ENCODE data around the gene ANXA11. TPM values are rescaled to one million over a fixed set of nuclear protein-coding genes. Genes with fewer than 3 reads are reported as not detected.

The ANXA11 gene
- polyA plus RNA-seq, 2 of the 4 experiments (the other 2 are of a cell fraction): 92.6 to 119 TPM

DNA sequence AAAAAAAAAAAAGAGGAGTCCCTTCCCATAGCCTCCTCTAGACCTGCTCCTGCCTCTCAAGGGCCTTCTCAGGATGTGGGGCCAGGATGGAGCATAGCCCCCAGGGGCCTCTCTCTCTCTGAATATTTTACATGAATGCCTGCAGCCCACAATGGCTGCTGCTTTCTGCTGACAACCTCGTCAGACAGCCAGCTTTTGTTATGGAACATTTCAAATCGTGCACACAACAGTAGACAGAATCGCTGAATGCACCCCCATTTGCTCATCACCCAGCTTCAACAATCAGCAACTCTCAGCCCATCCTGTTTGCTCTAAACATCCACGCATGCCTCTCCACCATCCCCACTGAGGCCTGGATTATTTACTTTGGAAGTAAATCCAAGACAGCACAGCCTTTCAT lies 67.4 kb downstream of the ANXA11 start:
- 0 out of 3 replicates have a peak, but pooled peaks cover 7% of the 10 kb centered on the region for H3K4me1 ChIP-seq
- no peak overlapping the region for H3K4me2 ChIP-seq
- no peak for TF ChIP-seq MAZ (IDR thresholded peaks at IDR 0.05; ENCODE audit: borderline replicate concordance, low read depth, low read length)
- no peak for TF ChIP-seq BCL3 (IDR thresholded peaks at IDR 0.05)
- TF ChIP-seq POLR2AphosphoS2 (conservative IDR thresholded peaks at IDR 0.05; ENCODE audit: low read length): no peak
- TF ChIP-seq CHD2 (IDR thresholded peaks at IDR 0.05; ENCODE audit: low read length, partially characterized antibody): no peak
- TF ChIP-seq, protein P1, sequence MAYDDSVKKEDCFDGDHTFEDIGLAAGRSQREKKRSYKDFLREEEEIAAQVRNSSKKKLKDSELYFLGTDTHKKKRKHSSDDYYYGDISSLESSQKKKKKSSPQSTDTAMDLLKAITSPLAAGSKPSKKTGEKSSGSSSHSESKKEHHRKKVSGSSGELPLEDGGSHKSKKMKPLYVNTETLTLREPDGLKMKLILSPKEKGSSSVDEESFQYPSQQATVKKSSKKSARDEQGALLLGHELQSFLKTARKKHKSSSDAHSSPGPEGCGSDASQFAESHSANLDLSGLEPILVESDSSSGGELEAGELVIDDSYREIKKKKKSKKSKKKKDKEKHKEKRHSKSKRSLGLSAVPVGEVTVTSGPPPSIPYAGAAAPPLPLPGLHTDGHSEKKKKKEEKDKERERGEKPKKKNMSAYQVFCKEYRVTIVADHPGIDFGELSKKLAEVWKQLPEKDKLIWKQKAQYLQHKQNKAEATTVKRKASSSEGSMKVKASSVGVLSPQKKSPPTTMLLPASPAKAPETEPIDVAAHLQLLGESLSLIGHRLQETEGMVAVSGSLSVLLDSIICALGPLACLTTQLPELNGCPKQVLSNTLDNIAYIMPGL (CRISPR knock-in tag; IDR thresholded peaks at IDR 0.05; ENCODE audit: borderline replicate concordance): no peak
- TF ChIP-seq CBX2 (IDR thresholded peaks at IDR 0.05; ENCODE audit: borderline replicate concordance, low read depth): no peak
- TF ChIP-seq HES2 (IDR thresholded peaks at IDR 0.05): no peak
- 64% methylated on average over 4 of the region's 4 CpGs for WGBS (ENCODE audit: missing lambda C conversion rate)
- DNase-seq (ENCODE audit: low read depth in 1 of 2, low spot score in 1 of 2): no peak
- no peaks in the 10 kb centered on the region for H3K9me3 ChIP-seq
- CTCF ChIA-PET: interaction anchor here (0.9 to 1.1 kb wide), 3 partner anchors 79 to 367 kb away, joined by 3 to 4 read pairs (median 3); no protein-coding TSS in a partner anchor
- FAIRE-seq: no peak
- POLR2A ChIA-PET: no interaction called here
- no peak for ATAC-seq
- no peak overlapping the region for H3K27ac ChIP-seq
- no peak overlapping the region for H3K4me3 ChIP-seq

- ATAC-seq (no peak), DNase-seq (ENCODE audit: low read depth in 1 of 2, low spot score in 1 of 2) (no peak), FAIRE-seq (no peak)
- ChIA-PET CTCF (interaction anchor here (0.9 to 1.1 kb wide), 4 partner anchors 12 to 368 kb away, joined by 3 to 4 read pairs (median 3); no protein-coding TSS in a partner anchor), POLR2A (no interaction called here)
- no peak for TF ChIP-seq ZSCAN20 (CRISPR knock-in tag; IDR thresholded peaks at IDR 0.05)
- no peak for TF ChIP-seq EHMT2 (IDR thresholded peaks at IDR 0.05; ENCODE audit: low read depth)
- TF ChIP-seq RFX5 (IDR thresholded peaks at IDR 0.05): no peak
- no peak for TF ChIP-seq NFE2L2 (conservative IDR thresholded peaks at IDR 0.05; ENCODE audit: low read length)
- no peak for TF ChIP-seq HOXA7 (CRISPR knock-in tag; IDR thresholded peaks at IDR 0.05)
- Histone ChIP-seq H3K27ac (no peak overlapping the region), H3K4me1 (0 out of 3 replicates have a peak, but pooled peaks cover 9% of the 10 kb centered on the region), H3K4me3 (no peak overlapping the region), H3K4me2 (no peak overlapping the region), H3K9me3 (no peaks in the 10 kb centered on the region)
- WGBS (ENCODE audit: missing lambda C conversion rate): 76% methylated on average over 14 of the region's 14 CpGs
These were observed 68.1 kb downstream of the ANXA11 start for GRCh38 chr10:80137031-80137862.

DNA sequence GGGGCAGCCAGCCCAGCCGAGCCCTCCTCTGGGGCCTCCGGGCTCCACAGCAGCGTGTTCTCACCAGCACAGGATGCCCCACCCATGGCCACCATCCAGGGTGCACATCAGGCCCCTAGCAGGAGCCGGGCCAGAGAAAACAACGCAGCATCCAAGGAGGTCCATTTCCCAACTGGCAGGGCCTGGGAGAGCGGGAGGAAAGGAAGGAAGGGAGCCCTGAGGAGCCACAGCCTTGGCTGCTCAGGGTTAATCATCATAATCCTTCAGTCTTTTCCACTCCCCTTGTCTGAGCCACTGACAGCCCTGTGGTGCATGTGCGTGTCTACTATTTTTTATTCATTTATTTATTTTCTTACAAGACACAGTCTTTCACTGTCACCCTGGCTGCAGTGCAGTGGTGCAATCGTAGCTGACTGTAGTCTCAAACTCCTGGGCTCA lies 69.2 kb downstream of the ANXA11 start:
- Histone ChIP-seq H3K4me1 (0 out of 3 replicates have a peak, but pooled peaks cover 9% of the 10 kb centered on the region), H3K4me3 (no peak overlapping the region), H3K9me3 (no peaks in the 10 kb centered on the region), H3K4me2 (no peak overlapping the region), H3K27ac (no peak overlapping the region)
- ATAC-seq (peak in 1 of 2 experiments; percentile 10; a peak in 1 of 6 replicates), DNase-seq (ENCODE audit: low read depth in 1 of 2, low spot score in 1 of 2) (no peak), FAIRE-seq (no peak)
- ChIA-PET CTCF (interaction anchor here (0.9 kb wide), 1 partner anchor 13 kb away, joined by 3 read pairs; no protein-coding TSS in a partner anchor), POLR2A (no interaction called here)
- TF ChIP-seq JUN (IDR thresholded peaks at IDR 0.05) (no peak), MAZ (IDR thresholded peaks at IDR 0.05; ENCODE audit: borderline replicate concordance, low read depth, low read length) (no peak), NFE2L2 (conservative IDR thresholded peaks at IDR 0.05; ENCODE audit: low read length) (no peak), HOXB13 (CRISPR knock-in tag; IDR thresholded peaks at IDR 0.05; ENCODE audit: low read depth) (no peak), RARB (CRISPR knock-in tag; IDR thresholded peaks at IDR 0.05) (no peak), HDAC2 (IDR thresholded peaks at IDR 0.05) (no peak), RAD21 (conservative IDR thresholded peaks at IDR 0.05 in 1 of 2, IDR thresholded peaks at IDR 0.05 in 1 of 2) (no peak), USF2 (IDR thresholded peaks at IDR 0.05) (no peak), MYC (IDR thresholded peaks at IDR 0.05; ENCODE audit: borderline replicate concordance, low read length) (no peak), PBX3 (IDR thresholded peaks at IDR 0.05) (no peak), CHD4 (IDR thresholded peaks at IDR 0.05; ENCODE audit: borderline replicate concordance) (no peak), TP53 (CRISPR knock-in tag; IDR thresholded peaks at IDR 0.05) (no peak), POLR2AphosphoS2 (conservative IDR thresholded peaks at IDR 0.05; ENCODE audit: low read length) (no peak), FOSB (CRISPR knock-in tag; IDR thresholded peaks at IDR 0.05) (no peak), NPAS2 (CRISPR knock-in tag; IDR thresholded peaks at IDR 0.05; ENCODE audit: borderline replicate concordance) (no peak), ZFP36 (IDR thresholded peaks at IDR 0.05; ENCODE audit: borderline replicate concordance, partially characterized antibody) (no peak), KDM1A (IDR thresholded peaks at IDR 0.05; ENCODE audit: low read depth) (no peak), ZC3H11A (IDR thresholded peaks at IDR 0.05) (no peak)
- whole genome bisulfite sequencing (ENCODE audit: missing lambda C conversion rate): 54% methylated on average over 8 of the region's 8 CpGs

All from A549 (cell line).